ENCODE data around the gene CA5A.
A peak's percentile ranks its signal among the peaks of the same experiment; 100 is the strongest.

Gene CA5A

GRCh38 chr16:87970186-87970585 is 33.9 kb upstream of the CA5A start:
- no peak for TF ChIP-seq CTCF (IDR thresholded peaks at IDR 0.05)
- H3K4me1 ChIP-seq (ENCODE audit: control insufficient read depth in 1 of 2, insufficient read depth in 1 of 2, low read depth in 1 of 2, low read length in 1 of 2), result peaks cover 13% of the 10 kb centered on the region in 2 experiments
- H3K9me3 ChIP-seq, result no peaks in the 10 kb centered on the region
- H3K36me3 ChIP-seq, result peaks cover 4% of the 10 kb centered on the region
- no peak overlapping the region for H3K27ac ChIP-seq
- H3K4me3 ChIP-seq (ENCODE audit: low read depth in 1 of 2, low read length in 1 of 2), result no peak overlapping the region
- H3K27me3 ChIP-seq, result no peaks in the 10 kb centered on the region

- Histone ChIP-seq H3K36me3 (no peaks in the 10 kb centered on the region), H3K9me3 (no peaks in the 10 kb centered on the region), H3K27me3 (no peaks in the 10 kb centered on the region), H3K4me1 (ENCODE audit: control insufficient read depth in 1 of 2, insufficient read depth in 1 of 2, low read depth in 1 of 2, low read length in 1 of 2) (peaks cover 9 to 10% of the 10 kb centered on the region in 2 experiments), H3K4me3 (ENCODE audit: low read depth in 1 of 2, low read length in 1 of 2) (no peak overlapping the region), H3K27ac (no peak overlapping the region)
- no peak for TF ChIP-seq CTCF (IDR thresholded peaks at IDR 0.05)
Measured at GRCh38 chr16:87968541-87968940, 32.2 kb upstream of the CA5A start.

- no peak for TF ChIP-seq CTCF (IDR thresholded peaks at IDR 0.05)
- Histone ChIP-seq H3K9me3 (no peaks in the 10 kb centered on the region), H3K36me3 (no peaks in the 10 kb centered on the region), H3K27ac (peak overlapping the region; percentile 80), H3K4me1 (ENCODE audit: control insufficient read depth in 1 of 2, insufficient read depth in 1 of 2, low read depth in 1 of 2, low read length in 1 of 2) (peaks cover 14% of the 10 kb centered on the region in 2 experiments), H3K27me3 (no peaks in the 10 kb centered on the region), H3K4me3 (ENCODE audit: low read depth in 1 of 2, low read length in 1 of 2) (peak overlapping the region; percentile 29 to 51)
Measured at GRCh38 chr16:87966685-87967185, 30.4 kb upstream of the CA5A start.

GRCh38 chr16:87966064-87966645 is 29.8 kb upstream of the CA5A start:
- Histone ChIP-seq H3K27ac (peak overlapping the region; percentile 80), H3K36me3 (no peaks in the 10 kb centered on the region), H3K4me1 (ENCODE audit: control insufficient read depth in 1 of 2, insufficient read depth in 1 of 2, low read depth in 1 of 2, low read length in 1 of 2) (peaks cover 14% of the 10 kb centered on the region in 2 experiments), H3K9me3 (no peaks in the 10 kb centered on the region), H3K4me3 (ENCODE audit: low read depth in 1 of 2, low read length in 1 of 2) (no peak overlapping the region), H3K27me3 (no peaks in the 10 kb centered on the region)
- TF ChIP-seq CTCF (IDR thresholded peaks at IDR 0.05), result no peak

- H3K36me3 ChIP-seq, result no peaks in the 10 kb centered on the region
- no peaks in the 10 kb centered on the region for H3K9me3 ChIP-seq
- H3K4me1 ChIP-seq (ENCODE audit: control insufficient read depth in 1 of 2, insufficient read depth in 1 of 2, low read depth in 1 of 2, low read length in 1 of 2), result peaks cover 14 to 17% of the 10 kb centered on the region in 2 experiments
- H3K27me3 ChIP-seq, result no peaks in the 10 kb centered on the region
- no peak for TF ChIP-seq CTCF (IDR thresholded peaks at IDR 0.05)
- H3K4me3 ChIP-seq (ENCODE audit: low read depth in 1 of 2, low read length in 1 of 2), result no peak overlapping the region
- H3K27ac ChIP-seq, result peak overlapping the region; percentile 80
Measured at GRCh38 chr16:87965417-87965816, 29.1 kb upstream of the CA5A start.
